Neutrophil (primary cell): ENCODE measurements around the gene YPEL1.
A peak's percentile ranks its signal among the peaks of the same experiment; 100 is the strongest.

Source experiments
- H3K27ac ChIP-seq: fragments of 200-600 bp; sonication (generic); 2 replicates; pipeline ENCODE4 v1.5.1; 2016; ENCODE audit warnings: mild to moderate bottlenecking, moderate library complexity
- H3K27me3 ChIP-seq: fragments of 200-600 bp; sonication (generic); 2 replicates; pipeline ENCODE4 v1.6.0; 2016; ENCODE audit warnings: mild to moderate bottlenecking
- H3K36me3 ChIP-seq: fragments of 200-600 bp; sonication (generic); 2 replicates; pipeline ENCODE4 v1.5.1; 2017
- H3K4me1 ChIP-seq, 2 experiments: fragments of 200-600 bp in 1 of 2; sonication (generic) in 1 of 2; 1 replicate in 1 of 2; 2 replicates in 1 of 2; pipeline versions ENCODE4 v1.5.1 to v1.6.1; 2013 to 2016; ENCODE audit warnings: low read depth in 1 of 2, low read length in 1 of 2, mild to moderate bottlenecking in 1 of 2, moderate library complexity in 1 of 2; ENCODE audit not compliant: control insufficient read depth in 1 of 2, insufficient read depth in 1 of 2
- H3K4me3 ChIP-seq, 2 experiments: fragments of 200-600 bp in 1 of 2; sonication (generic) in 1 of 2; 1 replicate in 1 of 2; 2 replicates in 1 of 2; pipeline ENCODE4 v1.5.1; 2013 to 2016; ENCODE audit warnings: low read depth in 1 of 2, low read length in 1 of 2, mild to moderate bottlenecking in 1 of 2, moderate library complexity in 1 of 2
- H3K9me3 ChIP-seq: fragments of 200-600 bp; sonication (generic); 2 replicates; pipeline ENCODE4 v1.5.1; 2016
- TF ChIP-seq, protein P1 (sequence below): fragments of 200-600 bp; sonication (generic); IDR thresholded peaks from 2 replicates; pipeline ENCODE4 v1.5.1; 2016; ENCODE audit warnings: antibody characterized with exemption

Gene YPEL1

DNA sequence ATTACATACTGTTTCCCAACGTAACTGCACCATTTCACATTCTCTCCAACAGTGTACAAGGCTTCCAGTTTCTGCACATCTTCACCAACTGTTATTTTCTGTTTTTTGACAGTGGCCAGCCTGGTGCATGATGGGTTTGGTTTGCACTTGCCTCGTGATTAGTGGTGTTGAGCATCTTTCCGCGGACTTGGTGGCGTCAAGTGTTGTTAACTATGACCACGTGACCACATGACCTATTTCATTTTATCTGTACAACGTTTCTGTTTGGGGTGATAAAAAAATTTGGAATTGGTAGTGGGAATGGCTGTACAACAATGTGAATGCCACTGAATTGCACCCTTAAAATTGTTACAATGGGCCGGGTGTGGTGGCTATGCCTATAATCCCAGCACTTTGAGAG, 2.5 kb upstream of the YPEL1 start:
- no peaks in the 10 kb centered on the region for H3K27me3 ChIP-seq
- no peak overlapping the region for H3K4me3 ChIP-seq
- TF ChIP-seq, protein P1, sequence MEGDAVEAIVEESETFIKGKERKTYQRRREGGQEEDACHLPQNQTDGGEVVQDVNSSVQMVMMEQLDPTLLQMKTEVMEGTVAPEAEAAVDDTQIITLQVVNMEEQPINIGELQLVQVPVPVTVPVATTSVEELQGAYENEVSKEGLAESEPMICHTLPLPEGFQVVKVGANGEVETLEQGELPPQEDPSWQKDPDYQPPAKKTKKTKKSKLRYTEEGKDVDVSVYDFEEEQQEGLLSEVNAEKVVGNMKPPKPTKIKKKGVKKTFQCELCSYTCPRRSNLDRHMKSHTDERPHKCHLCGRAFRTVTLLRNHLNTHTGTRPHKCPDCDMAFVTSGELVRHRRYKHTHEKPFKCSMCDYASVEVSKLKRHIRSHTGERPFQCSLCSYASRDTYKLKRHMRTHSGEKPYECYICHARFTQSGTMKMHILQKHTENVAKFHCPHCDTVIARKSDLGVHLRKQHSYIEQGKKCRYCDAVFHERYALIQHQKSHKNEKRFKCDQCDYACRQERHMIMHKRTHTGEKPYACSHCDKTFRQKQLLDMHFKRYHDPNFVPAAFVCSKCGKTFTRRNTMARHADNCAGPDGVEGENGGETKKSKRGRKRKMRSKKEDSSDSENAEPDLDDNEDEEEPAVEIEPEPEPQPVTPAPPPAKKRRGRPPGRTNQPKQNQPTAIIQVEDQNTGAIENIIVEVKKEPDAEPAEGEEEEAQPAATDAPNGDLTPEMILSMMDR: no peak
- no peak overlapping the region for H3K27ac ChIP-seq
- no peaks in the 10 kb centered on the region for H3K9me3 ChIP-seq
- H3K36me3 ChIP-seq: no peaks in the 10 kb centered on the region
- peaks cover 15 to 26% of the 10 kb centered on the region in 2 experiments for H3K4me1 ChIP-seq

DNA sequence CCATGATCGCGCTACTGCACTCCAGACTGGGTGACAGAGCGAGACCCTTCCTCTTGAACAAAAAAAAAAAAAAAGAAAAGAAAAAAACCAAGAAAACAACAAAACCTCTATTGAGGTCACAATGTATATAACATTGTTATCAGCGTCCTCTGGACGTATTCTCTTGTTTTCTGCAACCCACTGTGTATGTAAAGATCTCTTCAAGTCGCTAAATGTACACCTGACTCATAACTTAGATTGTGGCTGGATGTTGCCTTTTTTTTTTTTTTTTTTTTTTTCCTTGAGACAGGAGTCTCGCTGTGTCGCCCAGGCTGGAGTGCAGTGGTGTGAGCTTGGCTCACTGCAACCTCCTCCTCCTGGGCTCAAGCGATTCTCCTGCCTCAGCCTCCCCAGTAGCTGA, 1.4 kb upstream of the YPEL1 start:
- TF ChIP-seq, protein P1: no peak
- Histone ChIP-seq H3K9me3 (no peaks in the 10 kb centered on the region), H3K27me3 (no peaks in the 10 kb centered on the region), H3K4me1 (peaks cover 15 to 26% of the 10 kb centered on the region in 2 experiments), H3K36me3 (no peaks in the 10 kb centered on the region), H3K4me3 (no peak overlapping the region), H3K27ac (no peak overlapping the region)

DNA sequence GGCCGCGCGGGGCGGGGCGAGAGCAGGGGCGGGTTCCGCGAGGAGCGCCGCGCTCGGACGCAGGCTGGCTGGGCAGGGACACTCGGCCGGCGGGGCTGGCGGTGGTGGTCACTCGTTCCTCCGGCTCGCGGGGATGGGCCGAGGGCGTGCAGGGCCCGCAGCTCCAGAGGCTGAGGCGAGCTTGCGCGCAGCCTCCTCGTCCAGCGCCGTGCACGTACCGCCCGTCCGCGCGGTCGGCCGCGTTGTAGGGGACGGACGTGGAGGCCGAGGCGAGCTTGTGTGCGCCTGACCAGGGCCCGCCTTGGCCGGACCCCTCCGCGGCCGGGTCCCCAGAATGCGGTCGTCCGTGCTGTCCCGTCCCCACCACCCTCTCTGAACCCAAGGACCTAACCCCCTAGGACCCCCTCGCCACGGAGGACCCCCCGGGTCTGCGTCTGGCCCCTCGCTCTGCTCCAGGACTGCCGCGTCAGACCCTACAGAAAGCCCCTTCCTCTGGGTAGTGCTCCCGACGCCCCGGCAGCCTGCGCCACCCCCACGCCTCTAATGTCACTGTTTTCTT, 569 bp upstream of the YPEL1 start:
- Histone ChIP-seq H3K27me3 (no peaks in the 10 kb centered on the region), H3K36me3 (no peaks in the 10 kb centered on the region), H3K27ac (peak overlapping the region; percentile 87), H3K4me1 (peaks cover 15 to 26% of the 10 kb centered on the region in 2 experiments), H3K9me3 (no peaks in the 10 kb centered on the region), H3K4me3 (peak overlapping the region; percentile 72 to 76)
- TF ChIP-seq, protein P1: peak; percentile 19

DNA sequence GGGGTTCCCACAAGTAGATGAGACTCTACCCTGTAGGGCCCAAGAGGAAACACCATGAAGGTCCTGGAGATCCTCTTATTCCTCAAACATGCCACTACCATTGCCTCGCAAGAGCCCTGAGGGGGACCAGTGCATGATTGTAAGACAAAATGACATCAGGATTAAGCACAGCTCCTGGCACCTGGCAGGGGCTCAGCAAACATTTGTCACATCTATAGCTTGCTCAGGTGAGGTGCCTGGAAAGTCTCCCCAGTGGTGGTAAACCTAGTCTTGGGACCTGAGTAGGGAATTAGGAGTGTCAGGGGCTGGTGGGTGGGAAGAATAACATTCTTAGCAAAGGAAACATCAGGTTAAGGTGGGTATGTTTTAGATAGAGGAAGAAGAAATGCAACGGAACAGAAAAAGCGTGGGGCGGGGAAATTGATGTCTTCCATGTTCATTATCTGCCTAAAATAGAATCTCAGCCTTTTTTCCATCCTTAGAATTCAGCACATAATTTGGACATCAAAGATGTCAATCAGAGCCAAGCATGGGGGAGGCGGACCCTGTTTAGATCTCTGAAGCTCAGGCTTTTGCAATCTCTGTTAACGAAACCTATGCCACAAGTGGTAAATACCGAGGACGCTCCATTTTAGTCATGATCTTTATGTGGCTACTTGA, 924 bp downstream of the YPEL1 start:
- TF ChIP-seq, protein P1: no peak
- Histone ChIP-seq H3K4me3 (peak overlapping the region; percentile 66 to 72), H3K36me3 (no peaks in the 10 kb centered on the region), H3K27me3 (no peaks in the 10 kb centered on the region), H3K27ac (peak overlapping the region; percentile 87), H3K4me1 (peaks cover 15 to 26% of the 10 kb centered on the region in 2 experiments), H3K9me3 (no peaks in the 10 kb centered on the region)

DNA sequence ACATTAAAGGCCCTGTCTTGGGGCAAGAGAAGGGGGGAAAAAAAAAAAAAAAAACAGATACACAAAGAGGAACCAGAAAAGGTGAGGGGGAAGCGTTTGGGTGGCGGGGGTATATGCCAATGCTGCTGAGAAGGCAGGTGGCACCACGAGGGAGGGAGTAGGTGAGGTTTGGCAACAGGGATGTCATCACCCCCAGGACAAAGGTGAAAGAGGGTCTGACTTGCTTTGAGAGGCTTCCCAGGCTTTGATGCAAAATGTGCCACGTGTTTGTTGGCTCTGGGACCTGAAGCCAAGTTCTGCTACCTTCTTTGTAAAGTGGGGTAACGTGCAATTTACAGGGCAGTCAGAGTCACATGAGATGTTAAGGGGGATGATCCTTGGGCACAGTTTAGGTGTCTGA, 4.1 kb downstream of the YPEL1 start:
- TF ChIP-seq, protein P1: no peak
- Histone ChIP-seq H3K9me3 (no peaks in the 10 kb centered on the region), H3K36me3 (no peaks in the 10 kb centered on the region), H3K4me3 (no peak overlapping the region), H3K27ac (no peak overlapping the region), H3K4me1 (peaks cover 15 to 17% of the 10 kb centered on the region in 2 experiments), H3K27me3 (no peaks in the 10 kb centered on the region)
